NCI-H2081 treated with DMSO at 0.1 percent for 48 hours (cell line): Measurements from ENCODE around the gene ANKS1A.
"Not testable (repeated sequence)": the region's sequence is repeated elsewhere in the genome, so short reads cannot be mapped to it uniquely, and the experiment has no call there.

Experiments
- DNase-seq: peaks from one replicate; lab custom pipeline; 2025; lab: John Stamatoyannopoulos, UW

ANKS1A gene, protein sequence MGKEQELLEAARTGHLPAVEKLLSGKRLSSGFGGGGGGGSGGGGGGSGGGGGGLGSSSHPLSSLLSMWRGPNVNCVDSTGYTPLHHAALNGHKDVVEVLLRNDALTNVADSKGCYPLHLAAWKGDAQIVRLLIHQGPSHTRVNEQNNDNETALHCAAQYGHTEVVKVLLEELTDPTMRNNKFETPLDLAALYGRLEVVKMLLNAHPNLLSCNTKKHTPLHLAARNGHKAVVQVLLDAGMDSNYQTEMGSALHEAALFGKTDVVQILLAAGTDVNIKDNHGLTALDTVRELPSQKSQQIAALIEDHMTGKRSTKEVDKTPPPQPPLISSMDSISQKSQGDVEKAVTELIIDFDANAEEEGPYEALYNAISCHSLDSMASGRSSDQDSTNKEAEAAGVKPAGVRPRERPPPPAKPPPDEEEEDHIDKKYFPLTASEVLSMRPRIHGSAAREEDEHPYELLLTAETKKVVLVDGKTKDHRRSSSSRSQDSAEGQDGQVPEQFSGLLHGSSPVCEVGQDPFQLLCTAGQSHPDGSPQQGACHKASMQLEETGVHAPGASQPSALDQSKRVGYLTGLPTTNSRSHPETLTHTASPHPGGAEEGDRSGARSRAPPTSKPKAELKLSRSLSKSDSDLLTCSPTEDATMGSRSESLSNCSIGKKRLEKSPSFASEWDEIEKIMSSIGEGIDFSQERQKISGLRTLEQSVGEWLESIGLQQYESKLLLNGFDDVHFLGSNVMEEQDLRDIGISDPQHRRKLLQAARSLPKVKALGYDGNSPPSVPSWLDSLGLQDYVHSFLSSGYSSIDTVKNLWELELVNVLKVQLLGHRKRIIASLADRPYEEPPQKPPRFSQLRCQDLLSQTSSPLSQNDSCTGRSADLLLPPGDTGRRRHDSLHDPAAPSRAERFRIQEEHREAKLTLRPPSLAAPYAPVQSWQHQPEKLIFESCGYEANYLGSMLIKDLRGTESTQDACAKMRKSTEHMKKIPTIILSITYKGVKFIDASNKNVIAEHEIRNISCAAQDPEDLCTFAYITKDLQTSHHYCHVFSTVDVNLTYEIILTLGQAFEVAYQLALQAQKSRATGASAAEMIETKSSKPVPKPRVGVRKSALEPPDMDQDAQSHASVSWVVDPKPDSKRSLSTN

DNA sequence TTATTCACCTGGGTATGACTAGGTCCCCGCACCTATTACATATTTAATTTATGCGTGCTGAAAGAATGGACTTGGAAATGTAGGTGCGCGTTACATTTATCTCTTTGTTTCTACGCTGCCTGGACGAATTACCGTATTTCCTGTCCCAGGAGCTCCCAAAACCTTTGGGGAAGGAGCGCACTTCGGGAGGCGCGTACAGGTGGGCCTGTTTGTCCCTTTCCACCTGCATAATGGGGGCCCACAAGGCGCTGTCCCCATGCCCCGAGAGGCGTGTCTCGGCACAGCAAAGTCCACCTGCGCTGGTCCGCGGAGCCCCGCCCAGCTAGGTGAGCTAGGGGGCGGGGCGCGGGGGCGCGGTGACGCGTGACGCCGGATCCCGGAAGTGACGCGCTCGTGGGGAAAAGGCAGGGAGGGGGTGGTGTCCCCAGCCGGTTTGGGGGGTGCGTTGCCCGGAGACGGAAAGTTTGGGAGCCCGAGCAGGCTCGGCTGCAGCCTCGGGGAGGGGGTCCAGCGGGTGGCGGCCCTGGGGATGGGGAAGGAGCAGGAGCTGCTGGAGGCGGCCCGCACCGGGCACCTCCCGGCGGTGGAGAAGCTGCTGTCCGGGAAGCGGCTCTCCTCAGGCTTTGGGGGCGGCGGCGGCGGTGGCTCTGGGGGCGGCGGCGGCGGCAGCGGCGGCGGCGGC, at the start of gene ANKS1A:
Gene ANKS1A, plus strand, starts transcription at position 382 of the 682 bp plus-strand sequence. Its CDS starts 148 bp downstream, at position 530.
- DNase-seq = no peak

DNA sequence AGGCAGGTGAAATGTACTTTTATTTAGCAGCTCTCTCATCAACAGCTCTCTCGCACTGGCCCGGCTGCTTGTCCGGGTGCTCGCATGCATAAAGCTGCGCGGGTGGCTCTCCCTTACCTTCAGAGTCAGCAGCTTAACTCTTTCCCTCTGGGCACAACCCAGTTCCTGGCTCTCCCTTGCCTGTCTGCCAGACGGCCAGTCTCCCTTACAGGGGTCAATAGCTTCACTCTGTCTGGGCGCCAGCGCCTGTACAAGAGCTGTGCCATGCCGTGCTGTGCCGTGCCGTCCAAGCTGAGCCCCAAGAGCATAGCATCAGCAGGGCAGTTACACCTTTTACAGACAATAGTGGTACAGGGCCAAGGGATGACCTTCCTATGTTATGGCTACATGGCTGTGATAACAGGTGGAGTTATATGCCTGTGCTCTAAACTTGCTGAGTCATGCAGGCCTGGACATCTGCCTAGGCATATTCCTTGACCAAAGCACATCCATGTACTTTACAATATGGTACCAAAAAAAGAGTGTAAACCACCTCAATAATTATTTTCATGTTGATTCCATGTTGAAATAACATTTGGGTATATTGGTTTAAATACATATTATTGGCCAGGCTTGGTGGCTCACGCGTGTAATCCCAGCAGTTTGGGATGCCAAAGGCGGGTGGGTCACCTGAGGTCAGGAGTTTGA, 49.2 kb upstream of the ANKS1A start:
- no peak for DNase-seq

- not testable (repeated sequence) for DNase-seq
Observed at GRCh38 chr6:34849066-34849465, 40.0 kb upstream of the ANKS1A start.

- no peak for DNase-seq
Observed at GRCh38 chr6:34851361-34851760, 37.7 kb upstream of the ANKS1A start.

DNA sequence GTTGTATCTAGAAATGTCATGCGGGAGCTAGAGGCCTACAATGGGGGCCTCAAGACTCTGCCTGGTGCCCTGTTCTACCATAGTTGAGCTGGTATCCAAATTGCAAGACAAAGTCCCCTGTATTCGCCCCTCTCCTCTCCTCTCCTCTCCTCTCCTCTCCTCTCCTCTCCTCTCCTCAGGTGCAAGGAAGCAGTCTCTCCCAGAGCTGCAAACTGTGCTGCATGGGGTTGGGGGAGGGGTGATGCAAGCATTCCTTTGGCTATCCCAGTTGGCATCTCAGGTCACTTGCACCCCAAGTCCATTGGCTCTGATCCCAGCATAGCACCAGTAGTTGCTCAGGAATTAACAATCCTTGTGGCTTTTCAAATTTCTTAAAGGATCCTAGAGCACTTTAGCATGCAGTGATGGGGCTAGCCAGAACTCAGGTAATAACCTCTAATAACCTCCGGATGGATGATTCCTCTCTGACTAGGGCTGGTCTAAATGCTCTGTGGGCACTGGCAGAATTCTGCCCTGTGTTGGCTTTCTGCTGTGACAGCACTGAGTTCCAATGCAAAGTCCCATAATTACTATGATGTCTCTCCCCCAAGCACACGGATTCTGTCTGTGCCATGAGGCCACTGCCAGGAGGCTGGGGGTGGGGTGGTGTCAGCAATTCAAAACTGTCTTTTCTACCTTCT, 36.5 kb upstream of the ANKS1A start:
- no peak for DNase-seq

DNA sequence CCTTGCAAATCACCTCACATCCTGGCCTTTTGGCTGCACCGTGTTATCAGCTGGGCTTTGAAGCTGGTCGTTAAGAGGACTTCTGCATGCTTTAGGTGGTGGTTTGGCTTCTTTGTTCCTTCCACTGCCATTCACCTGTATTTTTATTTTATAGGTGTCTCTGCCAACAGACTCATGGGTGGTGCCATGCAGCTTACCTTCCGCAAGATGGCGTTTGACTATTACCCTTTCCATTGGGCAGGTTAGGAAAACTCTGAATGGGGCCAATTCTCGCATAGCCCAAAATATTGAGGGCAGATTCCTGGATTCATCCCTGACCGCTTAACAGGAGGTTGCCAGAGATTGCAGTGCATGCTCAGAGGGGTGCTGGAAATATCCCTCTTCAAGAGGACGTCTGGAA, 33.6 kb upstream of the ANKS1A start:
- DNase-seq = no peak

- DNase-seq = no peak
Observed at GRCh38 chr6:34858681-34859080, 30.4 kb upstream of the ANKS1A start.

- DNase-seq = no peak
Observed at GRCh38 chr6:34859951-34860350, 29.1 kb upstream of the ANKS1A start.

- DNase-seq = no peak
Observed at GRCh38 chr6:34860776-34861175, 28.3 kb upstream of the ANKS1A start.

GRCh38 chr6:34864007-34864406, 25.0 kb upstream of the ANKS1A start:
- DNase-seq = no peak

- DNase-seq = no peak
Observed at GRCh38 chr6:34865107-34865506, 23.9 kb upstream of the ANKS1A start.

- DNase-seq = no peak
Observed at GRCh38 chr6:34866509-34866908, 22.5 kb upstream of the ANKS1A start.

GRCh38 chr6:34867484-34867883, 21.6 kb upstream of the ANKS1A start:
- DNase-seq = no peak

GRCh38 chr6:34871853-34872252, 17.2 kb upstream of the ANKS1A start:
- DNase-seq = no peak

DNA sequence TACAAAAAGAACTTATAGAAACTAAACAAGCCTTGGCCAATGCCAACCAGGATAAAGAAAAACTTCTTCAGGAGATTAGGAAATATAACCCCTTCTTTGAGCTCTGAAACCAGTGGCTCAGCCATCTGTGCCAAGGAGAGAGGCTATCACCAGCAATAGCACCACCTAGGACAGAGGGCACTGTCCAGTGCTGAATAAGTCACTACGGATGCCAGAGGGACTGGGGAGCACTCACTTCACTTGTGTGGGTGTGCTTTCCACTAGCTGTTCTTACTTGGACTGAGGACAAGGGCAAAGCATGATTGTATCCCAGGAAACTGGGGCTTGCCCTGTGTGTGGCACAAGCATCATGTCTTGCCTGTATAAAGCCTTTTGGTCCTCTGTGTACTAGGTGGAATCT, 16.7 kb upstream of the ANKS1A start:
- no peak for DNase-seq

- no peak for DNase-seq
Observed at GRCh38 chr6:34875292-34876213, 13.5 kb upstream of the ANKS1A start.

DNA sequence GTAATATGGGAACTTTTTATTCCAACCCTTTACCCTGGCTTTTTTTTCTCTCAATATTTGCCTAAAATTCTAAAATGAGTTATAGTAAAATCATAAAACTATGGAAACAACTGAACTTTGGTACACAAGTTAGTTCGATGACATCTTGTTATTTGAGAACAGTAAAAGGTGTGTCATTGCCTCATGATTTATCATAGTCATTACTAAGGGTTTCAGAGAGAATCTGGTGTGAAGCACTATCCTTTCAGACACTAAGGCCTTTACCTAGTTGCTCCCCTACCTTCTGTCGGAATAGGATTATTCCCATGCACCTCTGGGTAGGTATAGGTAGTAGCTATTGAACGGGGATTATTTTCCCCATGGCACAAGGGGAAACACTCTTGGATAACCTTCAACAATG, 12.6 kb upstream of the ANKS1A start:
- no peak for DNase-seq

DNA sequence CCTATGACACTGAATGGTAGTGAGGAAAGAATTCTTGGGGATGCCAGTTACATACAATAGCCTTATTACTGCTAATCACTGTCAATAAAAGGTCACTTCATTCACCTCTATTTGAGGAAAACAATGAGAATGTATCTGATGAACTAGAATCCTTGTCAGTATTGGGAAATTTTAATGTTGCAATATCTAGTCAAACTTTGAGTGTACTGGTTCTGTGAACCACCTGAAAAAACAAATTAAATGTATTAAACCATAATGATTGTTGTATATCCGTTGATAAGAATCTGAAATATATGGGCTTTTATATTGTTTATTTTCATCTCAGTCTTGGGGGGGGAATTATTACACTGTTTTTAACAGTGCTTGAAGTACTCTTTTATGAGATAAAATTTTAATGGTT, 11.8 kb upstream of the ANKS1A start:
- DNase-seq = no peak

DNA sequence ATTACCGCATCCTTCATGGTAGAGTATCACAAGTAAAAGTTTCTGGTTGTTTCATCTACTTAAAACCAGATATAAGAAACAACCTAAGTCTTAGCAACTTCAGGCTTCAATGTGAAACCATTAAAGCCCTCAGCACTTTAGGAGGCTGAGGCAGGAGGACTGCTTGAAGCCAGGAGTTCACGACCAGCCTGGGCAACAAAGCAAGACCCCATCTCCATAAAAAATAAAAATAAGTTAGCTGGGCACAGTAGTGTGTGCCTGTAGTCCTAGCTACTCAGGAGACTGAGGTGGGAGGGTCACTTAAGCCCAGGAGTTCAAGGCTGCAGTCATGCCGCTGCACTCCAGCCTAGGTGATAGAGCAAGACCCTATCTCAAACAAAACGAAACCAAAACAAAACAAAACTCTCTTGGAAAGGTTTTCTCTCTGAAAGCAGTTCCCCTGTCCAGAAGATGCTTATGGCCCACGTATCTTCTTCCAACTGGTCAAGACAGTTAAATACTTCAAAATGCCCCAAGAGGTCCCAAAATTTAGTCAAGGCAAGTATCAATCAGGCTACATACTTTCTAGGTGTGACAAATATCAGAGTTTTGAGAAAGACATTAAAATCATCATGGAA, 11.1 kb upstream of the ANKS1A start:
- DNase-seq = no peak
